A549 (cell line): ENCODE results near the gene PBX1. TPM values are rescaled to one million over a fixed set of nuclear protein-coding genes. Genes with fewer than 3 reads are reported as not detected.

Experiments used
- ATAC-seq, 2 experiments: fragments of 200-7000 bp in 1 of 2; fragments of >200 bp in 1 of 2; cut with Nextera tagmentation in 1 of 2; cut with Tn5 transposase in 1 of 2; 3 replicates each; pipeline versions ENCODE4 v1.8.0 to v1.9.1; 2018 to 2020; ENCODE audit warnings: mild to moderate bottlenecking in 1 of 2, moderate library complexity in 1 of 2
- CTCF ChIA-PET: fragments of 300-600 bp; sonication (Branson Sonifier 250); formaldehyde crosslinking; extraction: SDS; loops from one replicate; lab custom pipeline; 2021; ENCODE audit warnings: antibody characterized with exemption, inconsistent platforms; lab: Yijun Ruan, JAX
- POLR2A ChIA-PET: fragments of 350-600 bp; formaldehyde crosslinking; extraction: SDS; loops from one replicate; lab custom pipeline; 2021; ENCODE audit warnings: antibody characterized with exemption, inconsistent platforms; lab: Yijun Ruan, JAX
- DNase-seq, 2 experiments: peaks; one replicate each; pipeline versions ENCODE4 v3.0.0 to v3.0.0-alpha.2; 2011 to 2016; ENCODE audit warnings: low read depth in 1 of 2, low spot score in 1 of 2
- FAIRE-seq: peaks from 2 replicates; lab custom pipeline; 2011; peaks lifted over from hg19 to GRCh38; lab: Jason Lieb, UNC
- H3K27ac ChIP-seq, 2 experiments: fragments of >200 bp; sonication (Bioruptor Twin); formaldehyde crosslinking; 3 replicates each; pipeline ENCODE4 v1.5.1; 2016 to 2017
- H3K4me1 ChIP-seq: fragments of >200 bp; sonication (Bioruptor Twin); formaldehyde crosslinking; 3 replicates; pipeline ENCODE4 v1.6.1; 2016
- H3K4me2 ChIP-seq: fragments of >200 bp; sonication (Bioruptor Twin); formaldehyde crosslinking; 3 replicates; pipeline ENCODE4 v1.6.1; 2016
- H3K4me3 ChIP-seq: fragments of >200 bp; sonication (Bioruptor Twin); formaldehyde crosslinking; 3 replicates; pipeline ENCODE4 v1.5.1; 2016
- H3K9me3 ChIP-seq: fragments of >200 bp; sonication (Bioruptor Twin); formaldehyde crosslinking; 3 replicates; pipeline ENCODE4 v1.6.1; 2016
- CBX2 ChIP-seq: fragments of 200-600 bp; sonication (generic); IDR thresholded peaks from 2 replicates; pipeline ENCODE4 v1.6.1; 2016; ENCODE audit warnings: low read depth, mild to moderate bottlenecking, borderline replicate concordance
- CEBPB ChIP-seq, 2 experiments: fragments of >200 bp in 1 of 2; sonication (Bioruptor Twin) in 1 of 2; formaldehyde crosslinking in 1 of 2; IDR thresholded peaks; 2 replicates each; pipeline ENCODE4 v1.6.1; 2012 to 2016
- CHD2 ChIP-seq: fragments of 150-350 bp; IDR thresholded peaks from 2 replicates; pipeline ENCODE4 v1.6.1; 2014; ENCODE audit warnings: low read length; ENCODE audit not compliant: partially characterized antibody
- EP300 ChIP-seq, 2 experiments: fragments of >200 bp; sonication (Bioruptor Twin); formaldehyde crosslinking; IDR thresholded peaks; 2 replicates in 1 of 2; 3 replicates in 1 of 2; pipeline ENCODE4 v1.6.1; 2016 to 2017
- FOSL2 ChIP-seq, 2 experiments: fragments of 450-650 bp in 1 of 2; fragments of >200 bp in 1 of 2; sonication (Bioruptor Twin) in 1 of 2; formaldehyde crosslinking; IDR thresholded peaks; 2 replicates each; pipeline versions ENCODE4 v1.5.0 to v1.6.1; 2016 to 2020; ENCODE audit warnings: mild to moderate bottlenecking in 1 of 2, moderate library complexity in 1 of 2
- GATA3 ChIP-seq: IDR thresholded peaks from 2 replicates; pipeline ENCODE4 v1.6.1; 2012; ENCODE audit warnings: borderline replicate concordance
- HEYL ChIP-seq: fragments of 250-450 bp; sonication (Bioruptor Pico); IDR thresholded peaks from 2 replicates; pipeline ENCODE4 v1.8.0; 2021; ENCODE audit warnings: mild to moderate bottlenecking, moderate library complexity
- HOXB13 ChIP-seq: fragments of 250-450 bp; sonication (Bioruptor Pico); IDR thresholded peaks from 2 replicates; pipeline ENCODE4 v1.5.0; 2020; ENCODE audit warnings: low read depth, mild to moderate bottlenecking, moderate library complexity
- HOXB5 ChIP-seq: fragments of 250-450 bp; sonication (Bioruptor Pico); IDR thresholded peaks from 2 replicates; pipeline ENCODE4 v1.5.0; 2020; ENCODE audit warnings: mild to moderate bottlenecking, moderate library complexity
- JUN ChIP-seq, 2 experiments: fragments of >200 bp; sonication (Bioruptor Twin); formaldehyde crosslinking; IDR thresholded peaks; 2 replicates in 1 of 2; 3 replicates in 1 of 2; pipeline ENCODE4 v1.6.1; 2016 to 2017
- JUNB ChIP-seq: fragments of >200 bp; sonication (Bioruptor Twin); formaldehyde crosslinking; IDR thresholded peaks from 2 replicates; pipeline ENCODE4 v1.6.1; 2016
- KDM5A ChIP-seq: fragments of 200-600 bp; sonication (generic); IDR thresholded peaks from 2 replicates; pipeline ENCODE4 v1.6.1; 2016; ENCODE audit warnings: antibody characterized with exemption, mild to moderate bottlenecking
- MAZ ChIP-seq: fragments of 150-350 bp; IDR thresholded peaks from 2 replicates; pipeline ENCODE4 v1.6.1; 2014; ENCODE audit warnings: antibody characterized with exemption, low read depth, low read length, borderline replicate concordance
- NPAS2 ChIP-seq: fragments of 250-450 bp; sonication (Bioruptor Pico); IDR thresholded peaks from 2 replicates; pipeline ENCODE4 v1.8.0; 2022; ENCODE audit warnings: mild to moderate bottlenecking, moderate library complexity, borderline replicate concordance
- POLR2AphosphoS2 ChIP-seq: conservative IDR thresholded peaks from 2 replicates; pipeline ENCODE4 v1.6.1; 2012; ENCODE audit warnings: low read length, improper control_type of control experiment, inconsistent platforms
- RAD21 ChIP-seq, 2 experiments: fragments of >200 bp in 1 of 2; sonication (Bioruptor Twin) in 1 of 2; formaldehyde crosslinking in 1 of 2; IDR thresholded peaks in 1 of 2; conservative IDR thresholded peaks in 1 of 2; 2 replicates in 1 of 2; 3 replicates in 1 of 2; pipeline ENCODE4 v1.6.1; 2012 to 2018; ENCODE audit warnings: inconsistent platforms in 1 of 2
- RARB ChIP-seq: fragments of 250-450 bp; sonication (Bioruptor Pico); IDR thresholded peaks from 2 replicates; pipeline ENCODE4 v1.8.0; 2021; ENCODE audit warnings: mild to moderate bottlenecking, moderate library complexity
- TP53 ChIP-seq: fragments of 250-450 bp; sonication (Bioruptor Pico); IDR thresholded peaks from 2 replicates; pipeline ENCODE4 v1.5.0; 2021; ENCODE audit warnings: mild to moderate bottlenecking, moderate library complexity
- WGBS: methylation state at CpG from one replicate; pipeline ENCODE4 v1.1.6; 2017; ENCODE audit errors: missing lambda C conversion rate; 5-methylcytosine and 5-hydroxymethylcytosine counted together
- polyA plus RNA-seq, 4 experiments: library from polyadenylated mRNA; depleted of rRNA in 3 of 4; stranded (reverse); fragments of >200 nt; fragmentation: RNase III in 1 of 4; extraction: RNeasy Plus Mini Kit Qiagen cat#74134 plus additional on column Dnase treatment in 1 of 4; gene quantifications; 2 replicates in 3 of 4; 3 replicates in 1 of 4; pipeline ENCODE4 v1.2.3, GENCODE V29; 2011 to 2017
- TF ChIP-seq, protein P1 (sequence below): IDR thresholded peaks from 2 replicates; pipeline ENCODE4 v1.6.1; 2012
- TF ChIP-seq, protein P2 (sequence below): fragments of >200 bp; sonication (Bioruptor Twin); formaldehyde crosslinking; IDR thresholded peaks from 2 replicates; pipeline ENCODE4 v1.6.1; 2016
- TF ChIP-seq, protein P3 (sequence below): IDR thresholded peaks from 2 replicates; pipeline ENCODE4 v1.6.1; 2012; ENCODE audit warnings: low read depth, borderline replicate concordance

The PBX1 gene
- polyA plus RNA-seq, 2 of the 4 experiments (the other 2 are of a cell fraction), result 47.8 to 61.5 TPM

- no peak overlapping the region for H3K4me3 ChIP-seq
- CTCF ChIA-PET, result interaction anchor here (1.5 kb wide), 1 partner anchor 18 kb away, joined by 7 read pairs; no protein-coding TSS in a partner anchor
- POLR2A ChIA-PET, result no interaction called here
- TF ChIP-seq FOSL2 (IDR thresholded peaks at IDR 0.05), result no peak
- no peak for TF ChIP-seq FOSL2 (CRISPR knock-in tag; IDR thresholded peaks at IDR 0.05)
- TF ChIP-seq RAD21 (conservative IDR thresholded peaks at IDR 0.05 in 1 of 2, IDR thresholded peaks at IDR 0.05 in 1 of 2), result no peak
- no peak for TF ChIP-seq TP53 (CRISPR knock-in tag)
- no peak for TF ChIP-seq CHD2
- no peak for TF ChIP-seq RARB (CRISPR knock-in tag)
- no peak for TF ChIP-seq CBX2
- ATAC-seq, result no peak
- FAIRE-seq, result no peak
- H3K4me1 ChIP-seq, result peaks cover 97% of the 10 kb centered on the region
- DNase-seq, result no peak
- no peaks in the 10 kb centered on the region for H3K9me3 ChIP-seq
- WGBS, result 63% methylated on average over 2 of the region's 2 CpGs
- H3K27ac ChIP-seq, result peak overlapping the region; percentile 90 to 94
- H3K4me2 ChIP-seq, result no peak overlapping the region
Measured at GRCh38 chr1:164770131-164770529, 211.1 kb downstream of the PBX1 start.

GRCh38 chr1:164771041-164771618 is 212.1 kb downstream of the PBX1 start:
- FAIRE-seq, result no peak
- Histone ChIP-seq H3K4me3 (no peak overlapping the region), H3K4me2 (peak overlapping the region; percentile 42), H3K27ac (peak overlapping the region; percentile 90 to 94), H3K9me3 (no peaks in the 10 kb centered on the region), H3K4me1 (peaks cover 97% of the 10 kb centered on the region)
- CTCF ChIA-PET, result interaction anchor here (0.6 to 1.4 kb wide), 4 partner anchors 16 to 646 kb away, joined by 3 read pairs; no protein-coding TSS in a partner anchor
- no peak for DNase-seq
- 61% methylated on average over 8 of the region's 8 CpGs for WGBS
- POLR2A ChIA-PET, result interaction anchor here (1.2 kb wide), 1 partner anchor 25 kb away, joined by 3 read pairs; no protein-coding TSS in a partner anchor
- no peak for TF ChIP-seq TP53 (CRISPR knock-in tag)
- TF ChIP-seq, protein P1, sequence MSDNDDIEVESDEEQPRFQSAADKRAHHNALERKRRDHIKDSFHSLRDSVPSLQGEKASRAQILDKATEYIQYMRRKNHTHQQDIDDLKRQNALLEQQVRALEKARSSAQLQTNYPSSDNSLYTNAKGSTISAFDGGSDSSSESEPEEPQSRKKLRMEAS, result no peak
- TF ChIP-seq MAZ, result no peak
- no peak for TF ChIP-seq HOXB13
- TF ChIP-seq HEYL (CRISPR knock-in tag), result no peak
- no peak for TF ChIP-seq KDM5A
- no peak for ATAC-seq

GRCh38 chr1:164771619-164772361 is 212.8 kb downstream of the PBX1 start:
- Histone ChIP-seq H3K9me3 (no peaks in the 10 kb centered on the region), H3K4me3 (no peak overlapping the region), H3K4me2 (peak overlapping the region; percentile 42), H3K27ac (peak overlapping the region; percentile 90 to 94)
- FAIRE-seq (no peak), DNase-seq (peak in 1 of 2 experiments; percentile 76)
- POLR2A ChIA-PET, result interaction anchor here (1.2 kb wide), 1 partner anchor 25 kb away, joined by 3 read pairs; no protein-coding TSS in a partner anchor
- CTCF ChIA-PET, result interaction anchor here (0.6 to 1.4 kb wide), 4 partner anchors 15 to 646 kb away, joined by 3 read pairs; no protein-coding TSS in a partner anchor
- 10% methylated on average over 7 of the region's 7 CpGs for WGBS
- TF ChIP-seq HOXB5 (CRISPR knock-in tag) (peak; percentile 21; the same call in 1 of the 2 replicates), POLR2AphosphoS2 (no peak), GATA3 (0 out of 2 replicates have a peak, but pooled peaks have one; percentile 35), NPAS2 (CRISPR knock-in tag) (no peak), EP300 (IDR thresholded peaks at IDR 0.05) (peak in 1 of 2 experiments; percentile 47; a peak in 2 of 5 replicates), JUN (IDR thresholded peaks at IDR 0.05) (peak; percentile 12 to 42; a peak in 2 of 5 replicates), JUNB (peak; percentile 39; the same call in 1 of the 2 replicates), FOSL2 (IDR thresholded peaks at IDR 0.05) (peak; percentile 33; the same call in 1 of the 2 replicates), FOSL2 (CRISPR knock-in tag; IDR thresholded peaks at IDR 0.05) (peak; percentile 45), RAD21 (conservative IDR thresholded peaks at IDR 0.05 in 1 of 2, IDR thresholded peaks at IDR 0.05 in 1 of 2) (0 out of 5 replicates have a peak, but pooled peaks of 1 of the 2 experiments have one; percentile 14), CEBPB (IDR thresholded peaks at IDR 0.05) (peak in 1 of 2 experiments; percentile 36; a peak in 1 of 4 replicates)
- TF ChIP-seq, protein P2, sequence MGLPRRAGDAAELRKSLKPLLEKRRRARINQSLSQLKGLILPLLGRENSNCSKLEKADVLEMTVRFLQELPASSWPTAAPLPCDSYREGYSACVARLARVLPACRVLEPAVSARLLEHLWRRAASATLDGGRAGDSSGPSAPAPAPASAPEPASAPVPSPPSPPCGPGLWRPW, result 0 out of 2 replicates have a peak, but pooled peaks have one; percentile 6
- TF ChIP-seq, protein P1, result no peak
- TF ChIP-seq, protein P3, sequence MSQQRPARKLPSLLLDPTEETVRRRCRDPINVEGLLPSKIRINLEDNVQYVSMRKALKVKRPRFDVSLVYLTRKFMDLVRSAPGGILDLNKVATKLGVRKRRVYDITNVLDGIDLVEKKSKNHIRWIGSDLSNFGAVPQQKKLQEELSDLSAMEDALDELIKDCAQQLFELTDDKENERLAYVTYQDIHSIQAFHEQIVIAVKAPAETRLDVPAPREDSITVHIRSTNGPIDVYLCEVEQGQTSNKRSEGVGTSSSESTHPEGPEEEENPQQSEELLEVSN, result 0 out of 2 replicates have a peak, but pooled peaks have one; percentile 7
- TF ChIP-seq, all 56 proteins: peak for 10
- H3K4me1 ChIP-seq, result peaks cover 97% of the 10 kb centered on the region
- peak; percentile 36 to 59; a peak in 4 of 6 replicates for ATAC-seq
